VCaP (cell line): ENCODE measurements around the gene LDLRAD4.

ENCODE experiments used
- H3K27ac ChIP-seq: fragments of 450-650 bp; 2 replicates; pipeline ENCODE4 v1.5.1; 2017
- TF ChIP-seq, protein P1 (sequence below): fragments of 450-650 bp; conservative IDR thresholded peaks from 2 replicates; pipeline ENCODE4 v1.5.1; 2017; ENCODE audit warnings: mild to moderate bottlenecking, moderate library complexity

The LDLRAD4 gene

DNA sequence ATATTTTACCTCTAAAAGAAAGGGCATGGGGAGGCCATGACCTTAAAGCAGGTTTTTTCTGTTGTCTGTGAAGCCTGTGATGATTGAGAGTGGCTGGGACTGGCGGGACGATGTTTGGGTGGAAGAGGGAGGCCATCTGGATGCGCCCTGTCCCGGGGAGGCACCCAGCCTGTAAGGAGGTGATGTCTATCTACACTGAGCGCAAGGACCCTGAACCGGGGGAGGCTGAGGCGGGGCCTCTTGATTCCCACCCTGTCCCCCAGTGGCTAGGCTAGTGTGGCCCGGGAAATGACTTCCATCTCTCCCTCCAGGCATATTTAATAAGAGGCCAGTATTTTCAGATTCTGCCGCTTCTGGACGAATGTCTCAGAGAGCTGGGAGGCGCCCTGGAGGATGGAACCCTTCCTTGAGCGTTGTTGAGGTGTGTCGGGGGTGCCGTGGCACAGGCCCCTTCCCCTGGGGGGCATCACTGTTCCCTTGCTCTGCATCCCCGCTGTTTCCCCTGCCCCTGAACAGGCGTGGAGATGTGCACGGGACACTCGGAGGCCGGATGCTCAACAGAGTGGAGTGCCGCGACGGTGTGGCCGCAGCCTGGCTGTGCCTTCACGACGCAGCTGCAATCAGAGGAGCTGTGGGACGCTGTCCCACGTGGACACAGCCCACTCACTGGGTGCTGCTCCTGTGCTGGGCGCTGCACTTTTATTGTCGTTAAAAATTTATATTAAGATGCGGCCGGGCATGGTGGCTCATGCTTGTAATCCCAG is 185.4 kb downstream of the LDLRAD4 start:
- TF ChIP-seq, protein P1, sequence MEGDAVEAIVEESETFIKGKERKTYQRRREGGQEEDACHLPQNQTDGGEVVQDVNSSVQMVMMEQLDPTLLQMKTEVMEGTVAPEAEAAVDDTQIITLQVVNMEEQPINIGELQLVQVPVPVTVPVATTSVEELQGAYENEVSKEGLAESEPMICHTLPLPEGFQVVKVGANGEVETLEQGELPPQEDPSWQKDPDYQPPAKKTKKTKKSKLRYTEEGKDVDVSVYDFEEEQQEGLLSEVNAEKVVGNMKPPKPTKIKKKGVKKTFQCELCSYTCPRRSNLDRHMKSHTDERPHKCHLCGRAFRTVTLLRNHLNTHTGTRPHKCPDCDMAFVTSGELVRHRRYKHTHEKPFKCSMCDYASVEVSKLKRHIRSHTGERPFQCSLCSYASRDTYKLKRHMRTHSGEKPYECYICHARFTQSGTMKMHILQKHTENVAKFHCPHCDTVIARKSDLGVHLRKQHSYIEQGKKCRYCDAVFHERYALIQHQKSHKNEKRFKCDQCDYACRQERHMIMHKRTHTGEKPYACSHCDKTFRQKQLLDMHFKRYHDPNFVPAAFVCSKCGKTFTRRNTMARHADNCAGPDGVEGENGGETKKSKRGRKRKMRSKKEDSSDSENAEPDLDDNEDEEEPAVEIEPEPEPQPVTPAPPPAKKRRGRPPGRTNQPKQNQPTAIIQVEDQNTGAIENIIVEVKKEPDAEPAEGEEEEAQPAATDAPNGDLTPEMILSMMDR: no peak
- H3K27ac ChIP-seq: no peak overlapping the region

DNA sequence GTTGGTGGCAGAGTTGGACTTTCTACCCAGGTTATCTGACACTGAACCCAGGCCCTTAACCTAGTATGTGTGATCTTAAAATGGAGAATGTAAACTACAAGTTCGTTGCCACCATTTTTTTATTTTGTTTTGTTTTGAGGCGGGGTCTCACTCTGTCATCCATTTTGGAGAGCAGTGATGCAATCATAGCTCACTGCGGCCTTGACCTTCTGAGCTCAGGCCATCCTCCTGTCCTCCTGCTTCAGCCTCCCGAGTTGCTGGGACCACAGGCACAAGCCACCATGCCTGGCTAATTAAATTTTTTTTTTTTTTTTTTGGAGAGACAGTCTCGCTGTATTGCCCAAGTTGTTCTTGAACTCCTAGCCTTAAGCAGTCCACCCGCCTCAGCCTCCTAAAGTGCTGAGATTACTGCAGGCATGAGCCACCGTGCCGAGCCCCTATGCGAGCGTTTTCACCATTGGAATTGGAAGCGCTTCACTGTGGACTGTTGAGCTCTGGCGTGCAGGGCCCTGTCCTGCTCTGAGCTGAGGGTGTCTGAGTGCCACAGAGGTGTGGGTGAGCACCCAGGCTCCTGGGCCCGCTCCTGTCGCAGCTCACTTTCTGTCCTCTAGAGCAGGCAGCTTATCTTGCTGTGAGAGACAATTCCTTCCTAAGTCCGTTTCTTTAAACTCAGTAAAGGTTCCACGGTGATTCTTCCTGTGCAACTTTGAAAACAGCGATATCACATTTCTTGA is 186.9 kb downstream of the LDLRAD4 start:
- TF ChIP-seq, protein P1: no peak
- H3K27ac ChIP-seq: no peak overlapping the region

DNA sequence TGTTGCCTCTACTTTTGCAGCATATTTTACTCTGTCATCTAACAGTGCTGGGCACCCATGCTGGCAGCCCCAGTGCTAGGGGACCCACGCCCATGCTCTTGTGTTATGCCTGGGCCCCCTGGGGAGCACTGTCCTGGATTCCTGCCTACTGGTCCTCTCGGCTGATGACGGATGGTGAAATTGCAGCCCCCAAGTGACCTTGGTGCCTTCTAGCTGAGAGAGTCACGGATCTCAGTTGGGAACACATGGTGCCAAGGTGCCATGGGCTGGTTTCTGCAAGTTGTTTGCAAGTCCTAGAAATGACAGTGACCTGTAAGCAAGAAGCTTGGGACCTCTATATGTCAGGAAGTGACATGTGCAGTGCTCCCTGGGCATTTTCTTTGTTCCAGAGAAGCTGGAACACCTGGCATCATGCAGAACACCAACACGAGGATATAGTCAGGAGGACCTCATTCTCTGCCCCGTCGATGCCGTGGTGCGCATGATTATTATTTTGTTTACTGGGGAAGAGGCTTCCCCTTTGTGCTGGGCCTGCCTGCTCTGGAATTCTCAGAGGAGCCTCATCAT is 187.6 kb downstream of the LDLRAD4 start:
- no peak overlapping the region for H3K27ac ChIP-seq
- TF ChIP-seq, protein P1: no peak

DNA sequence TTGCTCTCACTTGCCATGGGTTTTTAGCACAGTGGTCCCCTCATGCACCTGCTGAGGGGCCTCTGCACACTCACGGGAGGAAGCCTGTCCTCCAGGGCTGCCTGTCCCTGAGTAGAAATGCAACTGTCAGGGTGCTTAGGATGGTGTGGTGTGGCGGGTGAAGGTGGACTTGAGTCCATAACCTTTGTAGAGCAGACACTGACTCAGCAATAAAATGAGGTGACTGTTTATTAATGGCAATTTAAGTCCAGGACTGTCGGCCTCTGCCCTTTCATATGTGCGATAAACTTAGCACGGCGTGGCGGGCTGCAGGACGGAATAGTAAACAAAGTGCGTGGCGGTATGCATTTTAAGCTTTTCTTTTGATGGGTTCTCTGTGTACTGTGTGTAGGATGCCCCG is 188.2 kb downstream of the LDLRAD4 start:
- TF ChIP-seq, protein P1: no peak
- H3K27ac ChIP-seq: no peak overlapping the region

DNA sequence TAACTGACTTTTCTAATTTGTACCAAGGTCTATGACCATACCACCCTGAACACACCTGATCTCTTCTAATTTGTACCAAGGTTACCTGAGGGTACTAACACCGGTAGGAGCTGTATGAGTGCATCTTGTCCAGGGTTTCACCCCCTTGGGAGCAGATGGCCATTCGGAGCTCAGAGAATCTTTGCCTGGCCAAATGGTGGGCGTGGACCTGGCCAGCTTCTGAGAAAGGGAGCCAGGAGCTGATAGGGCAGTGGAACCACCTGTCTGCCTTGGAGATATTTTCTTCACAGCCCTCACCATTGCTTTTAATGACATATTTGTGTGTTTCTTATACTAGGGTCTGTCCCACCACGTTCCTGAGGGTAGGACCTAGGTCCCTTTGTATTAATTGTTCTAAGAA is 188.9 kb downstream of the LDLRAD4 start:
- TF ChIP-seq, protein P1: no peak
- H3K27ac ChIP-seq: no peak overlapping the region

DNA sequence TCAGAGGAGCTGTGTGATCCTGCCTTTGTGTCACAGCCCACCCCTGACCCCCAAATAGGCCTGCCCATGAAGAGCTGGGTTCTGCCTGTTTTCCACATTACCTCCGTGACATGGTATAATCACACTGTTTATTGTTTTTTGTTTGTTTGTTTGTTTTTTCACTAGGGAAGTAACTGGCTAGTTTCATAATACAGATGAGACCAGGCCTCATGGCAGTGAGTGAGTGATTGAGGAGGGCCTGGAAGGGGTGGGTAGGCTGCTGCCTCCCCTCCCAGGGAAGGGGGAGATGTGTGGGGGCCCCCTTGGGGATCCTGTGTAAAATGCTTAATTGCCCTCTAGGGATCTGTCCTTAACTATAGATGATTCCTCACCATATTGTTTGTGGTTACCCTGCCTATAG is 190.5 kb downstream of the LDLRAD4 start:
- no peak overlapping the region for H3K27ac ChIP-seq
- TF ChIP-seq, protein P1: no peak

DNA sequence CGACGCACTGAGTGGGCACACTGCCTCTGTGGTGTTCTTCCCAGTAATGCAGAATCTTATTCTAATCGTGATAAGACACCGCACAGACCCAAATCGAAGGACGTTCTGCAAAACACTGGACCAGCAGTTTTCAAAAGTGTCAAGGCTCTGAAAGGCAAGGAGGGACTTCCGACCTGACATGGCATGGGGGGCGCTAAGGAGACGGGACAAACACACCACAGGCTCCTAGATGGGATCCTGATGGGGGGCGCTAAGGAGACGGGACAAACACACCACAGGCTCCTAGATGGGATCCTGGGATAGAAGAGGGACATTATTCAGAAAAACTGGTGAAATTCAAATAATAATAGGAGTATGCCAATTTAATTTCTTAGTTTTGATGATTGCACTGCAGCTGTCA is 191.4 kb downstream of the LDLRAD4 start:
- TF ChIP-seq, protein P1: no peak
- H3K27ac ChIP-seq: 0 out of 2 replicates have a peak overlapping the region, but pooled peaks have one; percentile 24
